ENCODE results near the gene PARN. TPM values are rescaled to one million over a fixed set of nuclear protein-coding genes. Genes with fewer than 3 reads are reported as not detected.

The PARN gene
- total RNA-seq, 1 experiment from 2014 or later, result 37.7 TPM

- TF ChIP-seq ATF2 (CRISPR knock-in tag; IDR thresholded peaks at IDR 0.05; ENCODE audit: borderline replicate concordance, low read depth) (no peak), ZNF263 (CRISPR knock-in tag; IDR thresholded peaks at IDR 0.05; ENCODE audit: low read depth) (no peak), ZNF281 (CRISPR knock-in tag; IDR thresholded peaks at IDR 0.05) (no peak), MAX (CRISPR knock-in tag; IDR thresholded peaks at IDR 0.05) (no peak)
Observed at GRCh38 chr16:14456793-14457481, 173.1 kb downstream of the PARN start (continued).

GRCh38 chr16:14455573-14455972 is 174.5 kb downstream of the PARN start:
- Mint-ChIP-seq H3K27ac (no peak overlapping the region), H3K27me3 (ENCODE audit: low read depth) (no peaks in the 10 kb centered on the region), H3K4me3 (no peak overlapping the region), H3K9me3 (no peaks in the 10 kb centered on the region), H3K4me1 (peaks cover 11% of the 10 kb centered on the region), H3K36me3 (no peaks in the 10 kb centered on the region)
- ATAC-seq (no peak), DNase-seq (ENCODE audit: low spot score) (no peak)
- POLR2A ChIA-PET, result no interaction called here
- TF ChIP-seq NR1H2 (CRISPR knock-in tag; IDR thresholded peaks at IDR 0.05) (no peak), USF2 (CRISPR knock-in tag; IDR thresholded peaks at IDR 0.05) (no peak), TP53 (CRISPR knock-in tag; IDR thresholded peaks at IDR 0.05) (no peak), HMGA2 (CRISPR knock-in tag; IDR thresholded peaks at IDR 0.05) (no peak), NFE2L1 (CRISPR knock-in tag; IDR thresholded peaks at IDR 0.05) (no peak), HMGXB4 (CRISPR knock-in tag; IDR thresholded peaks at IDR 0.05) (no peak), ATF2 (CRISPR knock-in tag; IDR thresholded peaks at IDR 0.05; ENCODE audit: borderline replicate concordance, low read depth) (no peak), USF1 (CRISPR knock-in tag; IDR thresholded peaks at IDR 0.05) (no peak), AFF4 (CRISPR knock-in tag; IDR thresholded peaks at IDR 0.05; ENCODE audit: borderline replicate concordance) (no peak), ZNF219 (CRISPR knock-in tag; IDR thresholded peaks at IDR 0.05; ENCODE audit: borderline replicate concordance) (no peak), ZNF532 (CRISPR knock-in tag; IDR thresholded peaks at IDR 0.05; ENCODE audit: borderline replicate concordance) (no peak)
- CTCF ChIA-PET, result no interaction called here

Data from WTC11 (cell line).